Fibroblast of the aortic adventitia (primary cell): Measurements from ENCODE around the gene CDCA3. TPM values are rescaled to one million over a fixed set of nuclear protein-coding genes. Genes with fewer than 3 reads are reported as not detected.

ENCODE experiments used
- DNase-seq: peaks from one replicate; pipeline ENCODE4 v3.0.0-alpha.2; 2010; ENCODE audit warnings: low read depth
- H3K4me3 ChIP-seq: 2 replicates; pipeline ENCODE4 v1.5.1; 2011; ENCODE audit warnings: low read depth, mild to moderate bottlenecking, control low read depth, low read length, moderate library complexity
- CTCF ChIP-seq: IDR thresholded peaks from 2 replicates; pipeline ENCODE4 v1.5.1; 2011; ENCODE audit warnings: mild to moderate bottlenecking, low read length, control low read depth, inconsistent platforms; ENCODE audit not compliant: insufficient read depth
- total RNA-seq: library from RNA; depleted of rRNA; stranded (reverse); fragments of >200 nt; gene quantifications from 2 replicates; pipeline ENCODE4 v1.2.3, GENCODE V29; 2012; ENCODE audit warnings: low replicate concordance

Gene CDCA3
- total RNA-seq, 1 donor, result 23.5 TPM

GRCh38 chr12:6849427-6849826 lies 1.7 kb downstream of the CDCA3 start:
- no peak for DNase-seq
- no peak for TF ChIP-seq CTCF
- no peak overlapping the region for H3K4me3 ChIP-seq

GRCh38 chr12:6847676-6848075 lies 3.4 kb downstream of the CDCA3 start:
- H3K4me3 ChIP-seq, result no peak overlapping the region
- TF ChIP-seq CTCF, result no peak
- DNase-seq, result no peak

DNA sequence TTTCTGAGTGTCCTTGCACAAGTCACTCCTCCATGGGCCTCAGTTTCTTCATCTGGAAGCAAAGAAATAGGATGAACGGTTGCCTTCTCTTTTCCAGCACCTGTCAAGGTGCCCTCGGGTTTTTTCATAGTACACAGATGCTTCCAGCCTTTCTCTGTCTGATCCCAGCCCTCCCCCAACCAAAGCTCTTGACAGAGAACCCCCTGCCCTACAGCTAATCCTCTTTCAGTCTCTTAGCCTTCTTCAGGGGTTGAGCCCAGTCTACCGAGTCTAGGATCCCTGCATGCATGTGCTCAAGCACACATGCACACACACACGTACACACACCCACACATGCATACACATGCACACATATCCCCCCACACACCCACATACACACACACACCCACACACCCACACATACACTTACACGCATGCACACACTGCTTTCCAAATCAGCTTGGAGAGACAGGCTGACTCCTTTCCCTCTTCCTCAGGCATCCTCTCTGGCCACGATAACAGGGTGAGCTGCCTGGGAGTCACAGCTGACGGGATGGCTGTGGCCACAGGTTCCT lies 4.7 kb downstream of the CDCA3 start:
- no peak for DNase-seq
- no peak overlapping the region for H3K4me3 ChIP-seq
- no peak for TF ChIP-seq CTCF

DNA sequence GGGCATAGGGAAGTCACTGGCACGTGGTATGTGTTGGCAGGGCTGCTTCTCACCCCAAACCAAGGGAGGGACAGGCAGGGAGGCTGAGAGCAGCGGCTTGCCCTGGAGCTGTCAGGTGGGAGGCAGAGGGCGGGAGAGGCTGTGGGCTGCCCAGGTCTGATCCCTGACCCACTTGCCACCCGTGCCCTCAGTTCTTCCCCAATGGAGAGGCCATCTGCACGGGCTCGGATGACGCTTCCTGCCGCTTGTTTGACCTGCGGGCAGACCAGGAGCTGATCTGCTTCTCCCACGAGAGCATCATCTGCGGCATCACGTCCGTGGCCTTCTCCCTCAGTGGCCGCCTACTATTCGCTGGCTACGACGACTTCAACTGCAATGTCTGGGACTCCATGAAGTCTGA lies 5.7 kb downstream of the CDCA3 start:
- no peak for TF ChIP-seq CTCF
- H3K4me3 ChIP-seq, result no peak overlapping the region
- DNase-seq, result no peak

DNA sequence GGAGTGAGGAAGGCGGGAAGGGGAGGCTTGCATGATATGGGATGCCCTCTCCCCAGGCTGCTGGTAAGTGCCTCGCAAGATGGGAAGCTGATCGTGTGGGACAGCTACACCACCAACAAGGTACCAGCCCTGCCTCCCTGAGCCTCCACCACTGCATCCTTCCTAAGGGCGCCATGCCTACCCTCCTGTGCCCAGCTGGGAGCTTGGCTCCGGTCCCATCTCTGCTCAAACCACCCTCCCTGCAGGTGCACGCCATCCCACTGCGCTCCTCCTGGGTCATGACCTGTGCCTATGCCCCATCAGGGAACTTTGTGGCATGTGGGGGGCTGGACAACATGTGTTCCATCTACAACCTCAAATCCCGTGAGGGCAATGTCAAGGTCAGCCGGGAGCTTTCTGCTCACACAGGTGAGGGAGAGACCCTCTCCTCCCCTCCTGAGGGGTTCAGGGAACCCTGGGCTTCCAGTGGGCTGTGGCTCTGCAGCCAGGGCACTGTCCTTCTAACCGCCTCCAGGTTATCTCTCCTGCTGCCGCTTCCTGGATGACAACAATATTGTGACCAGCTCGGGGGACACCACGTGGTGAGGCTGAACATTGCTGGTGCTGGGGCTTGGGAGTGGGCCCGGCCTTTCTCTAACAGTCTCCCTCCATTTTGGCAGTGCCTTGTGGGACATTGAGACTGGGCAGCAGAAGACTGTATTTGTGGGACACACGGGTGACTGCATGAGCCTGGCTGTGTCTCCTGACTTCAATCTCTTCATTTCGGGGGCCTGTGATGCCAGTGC lies 7.8 kb downstream of the CDCA3 start:
- no peak for TF ChIP-seq CTCF
- no peak for DNase-seq
- no peak overlapping the region for H3K4me3 ChIP-seq

DNA sequence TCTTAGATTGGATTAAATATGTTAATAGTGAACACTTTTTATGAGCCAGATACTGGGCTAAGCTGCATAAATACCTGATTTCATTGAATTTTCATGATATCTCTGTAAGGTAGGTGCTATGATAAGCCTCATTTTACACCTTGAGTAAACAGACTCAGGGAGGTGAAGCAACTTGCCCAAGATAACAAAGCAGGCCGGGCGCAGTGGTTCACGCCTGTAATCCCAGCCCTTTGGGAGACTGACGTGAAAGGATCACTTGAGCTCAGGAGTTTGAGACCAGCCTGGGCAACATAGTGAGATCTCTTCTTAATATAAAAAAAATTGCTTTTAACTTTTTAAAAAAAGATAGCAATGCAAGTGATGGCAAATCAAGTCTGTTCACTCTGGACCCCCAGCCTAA lies 9.0 kb downstream of the CDCA3 start:
- TF ChIP-seq CTCF, result no peak
- no peak overlapping the region for H3K4me3 ChIP-seq
- DNase-seq, result no peak
